Measurements from ENCODE around the gene ZNF579. TPM values are rescaled to one million over a fixed set of nuclear protein-coding genes. Genes with fewer than 3 reads are reported as not detected.
A peak's percentile ranks its signal among the peaks of the same experiment; 100 is the strongest.

The ZNF579 gene
- total RNA-seq, 1 donor from 2014 or later = 2.4 TPM

DNA sequence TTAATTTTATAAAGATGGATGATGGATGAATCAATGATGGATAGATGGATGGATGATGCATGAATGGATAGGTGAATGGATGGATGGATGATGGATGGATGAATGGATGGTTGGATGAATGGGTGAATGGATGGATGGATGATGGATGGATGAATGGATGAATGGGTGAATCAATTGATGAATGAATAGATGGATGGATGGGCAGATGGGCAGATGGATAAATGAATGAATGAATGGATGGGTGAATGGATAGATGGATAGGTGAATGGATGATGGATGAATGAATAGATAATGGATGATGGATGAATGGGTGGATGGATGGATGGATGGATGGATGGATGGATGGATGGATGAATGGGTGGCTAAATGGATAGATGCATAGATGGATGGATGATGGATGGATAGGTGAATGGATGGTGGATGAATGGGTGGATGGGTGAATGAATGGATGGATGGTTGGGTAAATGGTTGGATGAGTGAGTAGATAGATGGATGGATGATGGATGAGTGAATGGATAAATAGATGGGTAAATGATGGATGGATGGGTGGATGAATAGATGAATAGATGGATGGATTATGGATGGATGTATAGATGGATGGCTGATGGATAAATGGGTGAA, 12.8 kb downstream of the ZNF579 start:
- DNase-seq (ENCODE audit: low read depth in 2 of 2) = no peak

DNA sequence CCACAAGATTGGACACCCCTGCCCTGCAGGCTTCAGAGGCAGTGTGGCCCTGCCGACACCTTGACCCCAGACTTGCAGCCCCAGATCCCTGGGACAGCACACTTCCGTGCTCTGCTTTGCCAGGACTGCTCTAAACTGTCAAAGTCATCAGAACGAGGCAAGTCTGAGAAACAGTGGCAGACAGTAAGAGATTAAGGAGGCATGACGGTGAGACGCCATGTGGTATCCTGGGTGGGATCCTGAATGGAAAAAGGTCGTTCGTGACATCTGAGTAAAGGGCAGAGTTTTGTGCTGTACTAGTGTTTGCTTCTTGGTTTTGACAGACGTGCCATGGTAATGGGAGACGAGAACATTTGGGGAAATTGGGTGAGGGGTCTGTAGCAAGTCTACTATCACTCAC, 13.8 kb downstream of the ZNF579 start:
- no peak for DNase-seq (ENCODE audit: low read depth in 2 of 2)

DNA sequence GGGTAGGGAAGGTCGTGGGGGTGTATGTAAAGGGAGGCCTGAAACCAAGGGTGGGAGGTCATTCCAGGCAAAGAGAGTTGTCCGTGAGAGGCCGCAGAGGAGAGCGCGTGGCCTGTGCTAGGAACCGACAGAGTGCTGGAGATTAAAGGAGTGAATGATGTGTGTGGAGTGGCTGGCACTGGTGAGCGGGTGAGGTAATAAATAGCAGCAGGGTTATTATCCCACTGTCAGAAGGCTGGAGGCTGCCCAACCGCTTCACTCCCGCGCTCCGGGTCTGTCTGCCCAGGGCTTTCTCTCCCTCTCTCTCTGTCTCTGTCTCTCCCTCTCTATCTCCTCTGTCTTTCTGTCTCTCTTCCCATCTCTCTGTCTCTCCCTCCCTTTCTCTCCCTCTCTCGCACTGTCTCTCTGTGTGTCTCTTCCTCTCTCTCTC, 17.4 kb downstream of the ZNF579 start:
- no peak for DNase-seq (ENCODE audit: low read depth in 2 of 2)

DNA sequence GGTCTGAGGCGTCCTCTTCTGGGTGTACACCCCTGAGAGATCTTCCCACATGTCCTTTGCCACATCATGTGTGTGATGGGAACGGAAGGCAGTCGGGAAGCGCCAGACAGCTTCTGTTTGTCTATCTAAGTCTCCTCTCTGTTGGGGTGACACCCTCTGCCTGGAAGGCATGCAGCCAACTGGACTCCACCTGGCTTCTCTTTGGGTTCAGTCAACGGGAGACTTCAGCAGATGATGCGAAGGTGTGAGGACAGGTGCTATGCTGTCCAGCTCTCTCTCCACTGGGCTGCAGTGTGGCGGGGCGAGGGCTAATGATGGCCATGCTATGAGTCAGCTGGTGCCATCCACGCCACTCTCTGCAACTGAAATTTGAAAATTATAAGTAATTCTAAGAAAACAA, 21.0 kb downstream of the ZNF579 start:
- no peak for DNase-seq (ENCODE audit: low read depth in 2 of 2)

DNA sequence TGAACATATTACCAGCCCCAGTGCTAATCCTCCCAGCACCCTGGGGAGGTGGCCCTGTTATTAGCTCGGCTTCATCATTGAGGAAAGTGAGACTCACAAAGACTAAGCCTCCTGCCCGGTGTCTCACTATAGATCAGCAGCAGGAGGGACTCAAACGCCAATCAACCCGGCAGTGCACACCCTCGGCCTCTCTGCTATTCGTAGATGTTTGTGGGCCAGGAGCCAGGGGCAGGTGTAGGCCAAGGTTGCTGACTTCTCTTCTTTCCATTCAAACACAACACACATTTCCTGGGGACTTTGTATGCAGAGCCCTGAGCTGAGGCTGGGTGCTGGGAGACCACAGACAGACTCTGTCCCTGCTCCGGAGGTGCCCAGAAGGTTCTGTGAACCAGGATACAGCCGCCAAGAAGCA, 25.9 kb downstream of the ZNF579 start:
- DNase-seq (ENCODE audit: low read depth in 2 of 2) = no peak

DNA sequence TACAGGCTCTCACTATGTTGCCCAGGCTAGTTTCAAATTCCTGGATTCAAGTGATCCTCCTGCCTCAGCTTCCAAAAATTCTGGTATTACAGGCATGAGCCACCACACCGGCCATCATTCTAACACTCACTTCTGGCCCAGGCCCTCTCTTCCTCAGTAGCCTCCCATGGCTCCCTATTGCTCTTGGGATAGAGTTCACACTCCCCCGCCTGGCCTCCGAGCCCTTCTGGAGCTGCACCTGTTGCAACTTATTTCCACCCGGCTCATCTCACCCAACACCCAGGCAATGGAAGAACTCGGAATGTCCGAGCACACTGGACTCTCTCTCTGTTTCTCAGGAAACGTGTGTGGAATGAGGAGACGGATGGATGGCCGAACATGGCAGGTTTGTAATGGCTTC, 26.3 kb downstream of the ZNF579 start:
- no peak for DNase-seq (ENCODE audit: low read depth in 2 of 2)

DNA sequence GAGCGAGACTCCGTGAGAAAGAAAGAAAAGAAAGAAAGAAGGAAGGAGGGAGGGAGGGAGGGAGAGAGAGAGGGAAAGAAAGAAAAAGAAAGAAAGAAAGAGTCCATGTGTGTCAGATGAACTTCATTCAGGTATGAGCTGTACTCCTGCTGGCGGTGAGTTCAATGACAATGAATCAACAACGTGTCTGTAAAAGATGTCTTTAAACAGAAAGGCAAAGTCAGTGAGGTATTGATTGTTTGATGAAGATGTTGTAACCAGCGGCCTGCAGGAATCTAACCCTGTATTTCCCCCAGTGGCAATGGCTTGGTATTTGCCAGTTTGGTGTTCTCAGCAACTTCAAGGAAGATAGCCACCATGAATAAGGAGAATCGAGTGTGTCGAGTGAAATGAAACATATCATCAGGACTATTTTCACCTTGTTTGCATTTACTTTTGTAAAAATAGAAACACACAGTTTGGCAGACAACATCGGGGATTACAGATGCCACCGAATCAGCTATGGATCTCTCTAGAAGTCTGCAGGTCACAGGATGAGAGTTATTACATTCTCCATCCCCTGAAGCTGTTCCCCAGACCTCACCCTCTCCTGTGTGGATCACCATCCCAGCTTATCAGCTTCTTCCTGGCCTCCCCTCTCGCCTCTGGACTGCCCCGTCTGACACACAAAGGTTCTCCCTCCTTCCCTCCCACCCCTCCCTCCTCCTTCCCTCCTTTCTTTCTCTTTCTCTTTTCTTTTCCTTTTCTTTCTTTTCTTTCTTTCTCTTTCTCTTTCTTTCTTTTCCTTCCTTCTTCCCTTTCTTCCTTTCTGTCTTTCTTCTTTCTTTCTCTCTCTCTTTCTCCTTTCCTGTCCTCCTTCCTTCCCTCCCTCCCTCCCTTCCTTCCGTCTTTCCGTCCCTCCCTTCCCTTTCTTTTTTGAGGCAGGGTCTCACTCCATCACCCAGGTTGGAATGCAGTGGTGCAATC, 27.1 kb downstream of the ZNF579 start:
- DNase-seq (ENCODE audit: low read depth in 2 of 2) = no peak

DNA sequence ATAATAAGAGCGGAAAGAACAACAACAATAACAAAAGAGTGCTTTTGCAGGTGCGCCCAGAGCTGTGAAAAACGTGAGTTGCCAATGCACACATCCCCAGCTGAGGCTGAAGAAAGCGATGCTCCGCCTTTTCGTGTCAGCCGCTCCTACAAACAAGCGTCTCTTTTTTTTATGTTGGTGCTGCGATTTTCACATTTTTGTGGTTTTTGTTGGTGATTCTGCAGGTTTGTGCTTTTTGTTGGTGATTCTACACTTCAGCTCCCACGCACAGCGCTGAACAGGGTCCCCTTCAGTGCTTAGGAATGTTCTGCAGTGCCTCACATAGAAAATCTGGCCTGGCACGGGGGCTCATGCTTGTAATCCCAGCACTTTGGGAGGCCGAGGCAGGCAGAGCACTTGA, 28.0 kb downstream of the ZNF579 start:
- DNase-seq (ENCODE audit: low read depth in 2 of 2) = no peak

DNA sequence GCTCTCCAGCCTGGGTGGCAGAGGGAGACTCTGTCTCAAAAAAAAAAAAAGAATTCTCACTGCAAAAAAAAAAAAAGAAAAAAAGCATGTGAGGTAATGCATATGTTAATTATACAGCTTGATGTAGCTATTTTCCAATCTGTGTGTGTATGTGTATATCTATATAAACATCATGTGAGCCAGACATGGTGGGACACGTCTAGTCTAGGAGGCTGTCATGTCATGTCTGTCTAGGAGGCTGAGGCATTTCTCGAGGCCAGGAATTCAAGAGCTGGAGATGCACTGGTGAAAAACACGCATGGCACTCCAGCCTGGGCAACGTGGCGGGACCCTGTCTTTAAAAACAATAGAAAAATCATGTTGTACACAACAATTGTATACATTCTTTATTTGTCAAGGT, 28.4 kb downstream of the ZNF579 start:
- no peak for DNase-seq (ENCODE audit: low read depth in 2 of 2)

DNA sequence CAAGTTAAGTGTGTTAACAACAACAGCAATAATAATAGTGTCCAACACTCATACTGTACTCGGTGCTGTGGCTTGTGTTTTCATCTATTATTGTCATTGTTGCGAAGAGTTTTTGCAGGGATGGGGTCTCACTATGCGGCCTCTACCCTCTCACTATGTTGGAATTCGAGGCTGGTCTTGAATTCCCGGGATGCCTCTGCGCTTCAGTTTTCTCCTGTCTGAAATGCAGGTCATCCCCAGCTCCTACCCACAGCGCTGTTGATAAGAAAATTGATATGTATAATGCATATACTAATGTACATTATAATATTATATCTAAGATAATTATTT, 30.4 kb downstream of the ZNF579 start:
- DNase-seq (ENCODE audit: low read depth in 2 of 2) = no peak

DNA sequence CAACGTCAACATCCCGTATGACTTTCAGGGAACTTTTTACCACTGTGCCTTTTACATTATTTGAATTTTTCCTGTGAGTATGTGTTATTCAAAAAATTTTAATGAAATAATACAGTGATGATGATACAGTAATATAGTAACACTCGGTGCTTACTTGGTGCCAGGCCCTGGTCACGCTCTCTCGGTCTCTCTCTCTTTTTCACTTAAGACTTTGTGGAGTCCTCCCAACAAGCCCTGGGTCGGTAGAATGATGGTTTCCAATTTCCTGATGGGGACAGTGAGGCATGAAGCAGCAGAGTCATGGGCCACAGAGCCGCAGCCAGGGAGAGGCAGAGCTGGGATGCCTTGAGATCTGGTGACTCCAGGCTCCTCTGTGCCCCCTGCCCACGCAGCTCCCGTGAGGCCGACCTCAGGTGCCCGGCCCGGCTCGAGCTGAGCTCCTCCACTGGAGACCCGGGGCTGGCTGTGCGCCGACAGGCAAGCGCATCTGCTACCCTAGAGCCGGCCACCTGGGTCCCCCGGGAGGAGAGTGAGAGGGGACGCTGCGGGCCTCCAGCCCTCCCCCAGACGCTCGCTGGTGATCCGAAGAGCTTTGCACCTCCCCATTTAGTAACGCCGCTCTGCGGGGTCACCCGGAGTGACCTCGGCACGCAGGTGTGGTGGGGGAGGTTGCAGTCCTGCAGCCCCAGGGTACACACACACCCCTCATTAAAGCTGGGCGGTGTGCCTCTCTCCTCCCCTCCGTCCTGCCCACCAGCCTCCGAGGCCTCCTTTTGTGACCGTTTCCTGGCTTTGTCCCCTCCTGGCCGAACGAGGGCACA, 30.9 kb downstream of the ZNF579 start:
- DNase-seq (ENCODE audit: low read depth in 2 of 2) = peak; percentile 74 to 82

DNA sequence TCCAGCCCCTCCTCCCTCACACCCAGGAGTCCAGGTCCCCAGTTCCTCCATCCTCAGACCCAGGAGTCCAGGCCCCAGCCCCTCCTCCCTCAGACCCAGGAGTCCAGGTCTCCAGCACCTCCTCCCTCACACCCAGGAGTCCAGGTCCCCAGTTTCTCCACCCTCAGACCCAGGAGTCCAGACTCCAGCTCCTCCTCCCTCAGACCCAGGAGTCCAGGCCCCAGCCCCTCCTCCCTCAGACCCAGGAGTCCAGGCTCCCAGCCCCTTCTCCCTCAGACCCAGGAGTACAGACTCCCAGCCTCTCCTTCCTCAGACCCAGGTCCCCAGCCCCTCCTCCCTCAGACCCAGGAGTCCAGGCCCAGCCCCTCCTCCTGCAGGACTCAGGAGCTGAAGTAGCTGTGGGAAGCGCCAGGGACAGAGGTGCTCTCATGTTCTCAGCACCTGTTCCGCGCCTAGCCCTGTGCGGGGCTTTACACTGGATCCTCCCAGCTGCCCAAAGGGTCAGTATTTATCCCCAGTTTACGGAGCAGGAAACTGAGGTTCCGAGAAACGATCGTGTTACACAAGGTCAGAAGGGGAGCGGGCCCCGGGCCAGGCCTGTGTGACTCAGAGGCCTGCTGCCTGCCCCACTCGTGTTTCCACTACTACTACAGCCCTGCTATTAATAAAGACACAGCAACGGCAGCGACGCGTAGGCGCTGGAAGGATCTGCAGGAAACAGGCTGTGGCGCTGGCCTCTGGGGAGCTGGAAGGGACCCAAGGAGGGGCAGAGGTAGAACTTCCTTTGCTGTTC, 33.6 kb downstream of the ZNF579 start:
- peak; percentile 93 to 98 for DNase-seq (ENCODE audit: low read depth in 2 of 2)

DNA sequence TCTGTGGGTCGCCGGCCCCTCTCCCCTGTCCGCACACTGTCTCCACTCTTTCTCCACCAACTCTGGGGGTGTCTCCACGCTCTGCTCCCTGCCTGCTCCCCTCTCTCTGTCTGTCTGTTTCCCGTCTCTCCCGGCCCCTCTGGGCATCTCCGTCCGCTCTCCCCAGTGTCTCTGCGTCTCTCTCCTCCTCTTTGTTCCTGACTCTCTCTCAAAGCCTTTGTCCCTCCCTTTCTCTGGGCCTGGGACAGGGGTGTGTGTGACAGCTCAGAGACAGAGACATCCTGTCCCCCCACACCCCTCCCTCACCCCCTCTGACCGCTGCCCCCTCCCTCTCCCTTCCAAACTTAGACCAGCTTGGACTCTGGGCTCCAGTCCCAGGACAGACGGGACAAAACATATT, 34.6 kb downstream of the ZNF579 start:
- DNase-seq (ENCODE audit: low read depth in 2 of 2) = no peak

DNA sequence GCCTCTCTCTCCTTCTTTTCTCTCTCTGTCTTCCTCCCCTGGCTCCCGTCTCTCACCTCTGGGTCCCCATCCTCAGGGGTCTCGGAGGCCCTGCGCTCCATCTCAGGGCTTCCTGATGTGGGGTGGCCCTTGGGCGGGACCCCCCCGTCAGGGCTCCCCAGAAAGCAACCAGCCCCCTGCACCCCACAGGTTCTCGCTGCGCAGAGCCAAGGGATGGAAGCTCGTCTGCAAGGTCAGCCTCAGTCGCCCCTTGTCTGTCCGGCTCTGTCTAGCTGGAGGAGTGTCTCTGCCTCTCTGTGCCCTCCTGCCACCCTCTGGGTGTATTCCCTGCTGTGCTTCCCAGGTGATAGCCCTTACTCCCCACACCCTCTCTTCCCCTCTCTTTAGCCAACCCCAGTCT, 35.2 kb downstream of the ZNF579 start, which contains the start of gene SBK3:
Gene SBK3, minus strand, starts transcription at position 101 of the 400 bp plus-strand sequence. Its CDS starts 0 bp downstream, at position 101.
- DNase-seq (ENCODE audit: low read depth in 2 of 2) = no peak

DNA sequence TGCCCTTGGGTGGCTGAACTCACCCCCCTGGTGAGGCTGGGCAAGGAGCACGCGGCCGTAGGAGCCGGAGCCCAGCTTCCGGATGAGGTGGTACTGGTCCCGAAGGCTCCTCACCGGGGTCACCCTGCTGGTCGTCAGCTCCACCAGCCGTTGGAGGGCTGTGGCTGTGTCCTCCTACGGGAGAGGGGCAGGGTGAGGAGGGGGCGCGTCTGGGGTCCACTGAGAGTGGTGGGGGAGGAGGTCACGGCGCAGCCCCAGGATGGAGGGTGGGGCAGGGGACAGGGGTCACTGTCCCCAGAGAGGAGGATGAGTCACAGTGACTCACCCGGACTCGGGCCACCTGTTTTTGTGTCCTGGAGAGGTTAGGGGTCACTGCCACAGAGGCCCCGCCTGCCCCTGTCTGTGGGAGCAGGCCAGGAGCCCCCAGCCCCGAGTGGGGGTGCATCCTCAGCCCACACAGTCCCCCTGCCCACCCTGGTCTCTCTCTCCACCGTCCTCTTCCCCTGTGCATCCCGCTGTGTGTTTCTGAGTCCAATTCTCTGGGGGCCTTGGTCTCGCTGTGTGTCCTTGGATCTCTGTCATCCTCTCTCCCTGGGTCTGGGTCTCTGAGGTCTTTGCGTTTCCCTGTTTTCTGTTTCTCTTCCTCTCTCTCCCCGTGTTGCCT, 35.7 kb downstream of the ZNF579 start:
- no peak for DNase-seq (ENCODE audit: low read depth in 2 of 2)

DNA sequence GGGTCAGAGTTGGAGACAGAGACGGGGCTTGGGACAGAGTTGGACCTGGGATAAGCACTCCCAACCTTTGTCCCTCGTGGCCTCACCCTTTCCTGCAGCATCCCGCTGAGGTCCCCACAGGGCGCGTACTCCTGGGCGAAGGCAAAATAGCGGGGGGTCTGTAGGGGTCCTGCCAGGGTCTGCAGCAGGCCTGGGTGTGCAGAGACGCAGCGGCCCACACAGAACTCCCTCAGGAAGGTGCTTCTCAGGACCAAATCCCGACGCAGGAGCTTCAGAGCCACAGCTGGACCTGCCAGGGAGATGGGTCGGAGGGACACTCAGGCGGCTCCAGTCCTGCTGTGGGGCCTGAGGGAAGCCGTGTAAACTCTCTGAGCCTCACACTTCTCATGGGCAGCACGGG, 36.6 kb downstream of the ZNF579 start:
- DNase-seq (ENCODE audit: low read depth in 2 of 2) = no peak

DNA sequence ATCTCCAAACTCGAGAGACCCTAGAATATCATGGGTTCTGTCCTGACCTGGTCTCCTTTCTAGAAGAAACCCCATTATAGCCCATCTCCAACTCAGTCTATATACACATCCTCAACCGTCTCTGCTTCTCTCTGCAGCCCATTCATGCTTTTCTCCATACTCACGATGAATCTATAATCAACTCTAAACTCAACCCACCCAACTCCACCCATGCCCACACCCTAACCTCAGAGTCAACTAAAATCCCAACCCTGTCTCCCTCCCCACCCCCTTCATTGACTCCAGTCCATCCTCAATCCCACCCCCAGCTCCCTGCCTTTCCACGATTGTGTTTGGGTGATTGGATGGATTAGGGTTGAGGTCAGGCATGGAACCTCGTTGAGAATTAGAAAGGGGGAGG, 37.1 kb downstream of the ZNF579 start:
- DNase-seq (ENCODE audit: low read depth in 2 of 2) = no peak

DNA sequence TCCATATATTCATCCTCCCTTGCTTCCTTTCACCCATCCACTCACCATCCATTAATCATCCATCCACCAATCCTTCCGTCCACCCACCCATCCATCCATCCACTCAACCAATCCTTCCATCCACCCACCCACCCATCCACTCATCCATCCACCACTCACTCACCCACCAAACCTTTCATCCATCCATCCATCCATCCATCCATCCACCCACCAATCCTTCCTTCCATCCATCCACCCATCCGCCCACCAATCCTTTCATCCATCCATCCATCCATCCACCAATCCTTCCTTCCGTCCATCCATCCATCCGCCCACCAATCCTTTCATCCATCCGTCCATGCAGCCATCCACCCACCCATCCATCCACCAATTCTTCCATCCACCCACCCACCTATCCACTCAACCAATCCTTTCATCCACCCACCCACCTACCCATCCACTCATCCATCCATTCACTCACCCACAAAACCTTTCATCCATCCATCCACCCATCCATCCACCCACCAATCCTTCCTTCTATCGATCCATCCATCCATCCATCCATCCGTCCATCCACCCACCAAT, 38.3 kb downstream of the ZNF579 start:
- DNase-seq (ENCODE audit: low read depth in 2 of 2) = no peak

DNA sequence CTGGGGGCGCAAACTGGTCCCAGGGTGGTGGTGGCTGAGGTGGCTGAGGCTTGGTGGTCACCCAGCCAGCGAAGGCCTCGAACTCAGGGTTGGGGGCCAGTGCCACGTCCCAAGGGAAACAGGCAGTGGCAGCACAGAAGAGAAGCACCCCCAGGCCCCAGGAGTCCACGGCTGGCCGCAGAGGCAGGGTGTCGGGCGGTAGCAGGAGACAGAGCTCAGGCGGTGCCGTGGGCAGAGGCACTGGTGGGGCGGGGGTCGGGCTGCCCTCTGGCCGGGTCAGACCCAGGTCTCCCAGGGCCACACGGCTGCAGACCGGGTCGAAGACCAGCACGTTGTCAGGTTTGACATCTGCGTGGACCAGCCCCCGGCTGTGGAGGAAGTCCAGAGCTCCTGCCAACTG, 39.6 kb downstream of the ZNF579 start:
- DNase-seq (ENCODE audit: low read depth in 2 of 2) = no peak

DNA sequence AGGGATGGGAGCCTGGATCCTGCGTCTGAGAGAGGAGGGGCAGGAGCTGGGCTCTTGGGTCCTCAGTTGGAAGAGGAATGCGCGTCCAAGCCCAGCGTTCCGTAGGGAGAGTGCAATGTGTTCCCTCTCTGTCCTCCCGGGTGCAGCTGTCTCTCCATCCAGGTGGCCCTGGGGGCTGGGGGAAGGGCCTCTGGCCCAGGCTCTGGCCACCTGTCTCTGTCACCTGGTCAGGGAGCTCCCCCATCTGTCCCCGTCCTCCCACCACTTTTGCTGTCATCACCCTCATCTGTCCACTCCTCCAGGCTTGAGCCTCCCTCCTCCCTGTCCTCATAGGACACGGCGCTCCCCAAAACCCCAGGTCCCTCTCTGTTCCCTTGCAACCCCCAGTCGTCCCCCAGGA, 40.0 kb downstream of the ZNF579 start:
- no peak for DNase-seq (ENCODE audit: low read depth in 2 of 2)
